Measurements from ENCODE around the gene SCN1B. TPM values are rescaled to one million over a fixed set of nuclear protein-coding genes. Genes with fewer than 3 reads are reported as not detected.

Gene SCN1B
- total and polyA plus RNA-seq, 8 donors, result 1.3 to 36.6 (median 3.7) TPM; not detected in 1

DNA sequence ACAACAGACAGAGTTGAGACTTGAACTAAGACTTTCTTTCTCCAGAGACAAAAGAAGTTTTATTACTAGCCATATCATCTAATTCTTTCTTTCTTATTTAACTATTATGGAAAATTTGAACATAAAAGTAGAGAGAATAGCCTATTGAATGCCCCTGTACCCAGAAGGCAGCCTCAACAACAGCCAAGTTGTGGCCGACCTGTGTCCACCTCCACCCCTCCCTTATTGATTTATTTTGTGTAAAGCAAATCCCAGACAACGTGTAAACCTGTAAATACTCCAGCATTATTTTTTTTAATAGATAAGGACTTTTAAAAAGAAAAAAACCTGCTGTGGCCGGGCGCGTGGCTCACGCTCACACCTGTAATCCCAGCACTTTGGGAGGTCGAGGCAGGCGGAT lies 59.3 kb downstream of the SCN1B start:
- Histone ChIP-seq H3K9me3 (no peaks in the 10 kb centered on the region), H3K4me3 (no peak overlapping the region), H3K27ac (no peak overlapping the region), H3K27me3 (peaks cover 0 to 18% (median 4%) of the 10 kb centered on the region in 3 donors), H3K4me1 (peaks cover 7 to 15% (median 11%) of the 10 kb centered on the region in 4 donors), H3K36me3 (no peaks in the 10 kb centered on the region)
- TF ChIP-seq POLR2AphosphoS5 (IDR thresholded peaks at IDR 0.05), result no peak
- no peak for TF ChIP-seq EP300 (IDR thresholded peaks at IDR 0.05)
- TF ChIP-seq, protein P1, sequence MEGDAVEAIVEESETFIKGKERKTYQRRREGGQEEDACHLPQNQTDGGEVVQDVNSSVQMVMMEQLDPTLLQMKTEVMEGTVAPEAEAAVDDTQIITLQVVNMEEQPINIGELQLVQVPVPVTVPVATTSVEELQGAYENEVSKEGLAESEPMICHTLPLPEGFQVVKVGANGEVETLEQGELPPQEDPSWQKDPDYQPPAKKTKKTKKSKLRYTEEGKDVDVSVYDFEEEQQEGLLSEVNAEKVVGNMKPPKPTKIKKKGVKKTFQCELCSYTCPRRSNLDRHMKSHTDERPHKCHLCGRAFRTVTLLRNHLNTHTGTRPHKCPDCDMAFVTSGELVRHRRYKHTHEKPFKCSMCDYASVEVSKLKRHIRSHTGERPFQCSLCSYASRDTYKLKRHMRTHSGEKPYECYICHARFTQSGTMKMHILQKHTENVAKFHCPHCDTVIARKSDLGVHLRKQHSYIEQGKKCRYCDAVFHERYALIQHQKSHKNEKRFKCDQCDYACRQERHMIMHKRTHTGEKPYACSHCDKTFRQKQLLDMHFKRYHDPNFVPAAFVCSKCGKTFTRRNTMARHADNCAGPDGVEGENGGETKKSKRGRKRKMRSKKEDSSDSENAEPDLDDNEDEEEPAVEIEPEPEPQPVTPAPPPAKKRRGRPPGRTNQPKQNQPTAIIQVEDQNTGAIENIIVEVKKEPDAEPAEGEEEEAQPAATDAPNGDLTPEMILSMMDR (IDR thresholded peaks at IDR 0.05), result no peak
- no peak for TF ChIP-seq POLR2A (IDR thresholded peaks at IDR 0.05)
- intact Hi-C loops (cut with DNase I; ENCODE audit: low total_unique reads), result no loop called here
- DNase-seq, result no peak
- 60 to 72% (median 67%) methylated on average over 8 of the region's 8 CpGs for WGBS, 5 donors

Other genes with a start within 250 kb of the SCN1B start
- 1 to 10 TPM in 3 of 5 donors, under 1 TPM in 1, not detected in 1; 0.58 to 4.1 (median 3.5) TPM for gene ZNF30, start 103.6 kb upstream of the SCN1B start, total RNA-seq
- 1 to 10 TPM; 1.2 to 6.1 (median 1.4) TPM for gene ZNF30, start 103.6 kb upstream of the SCN1B start, polyA plus RNA-seq
- gene ZNF792, start 66.2 kb upstream of the SCN1B start, total RNA-seq, result 10 to 100 TPM in 2 of 5 donors, 1 to 10 TPM in 2, under 1 TPM in 1; 0.87 to 14.3 (median 8.4) TPM
- gene ZNF792, start 66.2 kb upstream of the SCN1B start, polyA plus RNA-seq, result 1 to 10 TPM in 1 of 3 donors, under 1 TPM in 2; 0.78 to 1.4 (median 0.87) TPM
- 10 to 100 TPM; 39.7 to 74.1 (median 48.1) TPM for gene GRAMD1A, start 30.1 kb upstream of the SCN1B start, total RNA-seq
- 10 to 100 TPM; 29.8 to 52.2 (median 34.4) TPM for gene GRAMD1A, start 30.1 kb upstream of the SCN1B start, polyA plus RNA-seq
- 10 to 100 TPM in 4 of 5 donors, not detected in 1; 14.7 to 45.2 (median 21.9) TPM for gene HPN, start 11.3 kb downstream of the SCN1B start, total RNA-seq
- gene HPN, start 11.3 kb downstream of the SCN1B start, polyA plus RNA-seq, result 10 to 100 TPM; 19.2 to 39.4 (median 33.7) TPM
- 100 to 1,000 TPM in 4 of 5 donors, 10 to 100 TPM in 1; 84.8 to 704 (median 191) TPM for gene FXYD3, start 85.4 kb downstream of the SCN1B start, total RNA-seq
- 100 to 1,000 TPM; 442 to 800 (median 537) TPM for gene FXYD3, start 85.4 kb downstream of the SCN1B start, polyA plus RNA-seq
- gene LGI4, start 104.6 kb downstream of the SCN1B start, total RNA-seq, result 10 to 100 TPM in 3 of 5 donors, 1 to 10 TPM in 2; 3.1 to 40.0 (median 16.3) TPM
- 10 to 100 TPM in 2 of 3 donors, 1 to 10 TPM in 1; 4.4 to 18.6 (median 10.4) TPM for gene LGI4, start 104.6 kb downstream of the SCN1B start, polyA plus RNA-seq
- 100 to 1,000 TPM in 1 of 5 donors, 10 to 100 TPM in 2, 1 to 10 TPM in 1, not detected in 1; 7.5 to 193 (median 14.8) TPM for gene FXYD1, start 108.4 kb downstream of the SCN1B start, total RNA-seq
- gene FXYD1, start 108.4 kb downstream of the SCN1B start, polyA plus RNA-seq, result 10 to 100 TPM; 24.0 to 67.4 (median 60.3) TPM
- gene FXYD7, start 112.8 kb downstream of the SCN1B start, total RNA-seq, result 1 to 10 TPM in 1 of 5 donors, not detected in 4; 2.6 TPM
- gene FXYD7, start 112.8 kb downstream of the SCN1B start, polyA plus RNA-seq, result under 1 TPM in 1 of 3 donors, not detected in 2; 0.55 TPM
- gene FXYD5, start 124.3 kb downstream of the SCN1B start, total RNA-seq, result 100 to 1,000 TPM in 1 of 5 donors, 10 to 100 TPM in 4; 10.3 to 118 (median 19.2) TPM
- gene FXYD5, start 124.3 kb downstream of the SCN1B start, polyA plus RNA-seq, result 10 to 100 TPM; 37.9 to 81.1 (median 55.0) TPM
- gene FAM187B, start 198.3 kb downstream of the SCN1B start, total RNA-seq, result not detected
- gene FAM187B, start 198.3 kb downstream of the SCN1B start, polyA plus RNA-seq, result under 1 TPM in 1 of 3 donors, not detected in 2; 0.25 TPM
- 100 to 1,000 TPM in 2 of 5 donors, 10 to 100 TPM in 3; 20.4 to 174 (median 72.8) TPM for gene LSR, start 218.5 kb downstream of the SCN1B start, total RNA-seq
- gene LSR, start 218.5 kb downstream of the SCN1B start, polyA plus RNA-seq, result 10 to 100 TPM; 17.9 to 90.7 (median 84.4) TPM
- gene USF2, start 238.5 kb downstream of the SCN1B start, total RNA-seq, result 100 to 1,000 TPM in 1 of 5 donors, 10 to 100 TPM in 4; 26.8 to 105 (median 71.8) TPM
- gene USF2, start 238.5 kb downstream of the SCN1B start, polyA plus RNA-seq, result 100 to 1,000 TPM in 1 of 3 donors, 10 to 100 TPM in 2; 83.9 to 109 (median 88.2) TPM